NCI-H146 treated with DMSO at 0.1 percent for 48 hours (cell line): ENCODE results near the gene GABRP.
"Not testable (repeated sequence)": the region's sequence is repeated elsewhere in the genome, so short reads cannot be mapped to it uniquely, and the experiment has no call there.

Source experiments
- DNase-seq: peaks from one replicate; lab custom pipeline; 2025; ENCODE audit not compliant: unreplicated experiment; lab: John Stamatoyannopoulos, UW

Gene GABRP

GRCh38 chr5:170783498-170784247 is at the start of gene GABRP:
TSS of gene GABRP (plus strand) at chr5:170783725. CDS start at chr5:170788616, 4,891 bp downstream.
- DNase-seq = no peak

- no peak for DNase-seq
Observed at GRCh38 chr5:170736966-170737365, 46.6 kb upstream of the GABRP start.

GRCh38 chr5:170737591-170737990 is 45.9 kb upstream of the GABRP start:
- DNase-seq = no peak

GRCh38 chr5:170738840-170739239 is 44.7 kb upstream of the GABRP start:
- DNase-seq = no peak

- DNase-seq = no peak
Observed at GRCh38 chr5:170739446-170739845, 44.1 kb upstream of the GABRP start.

- no peak for DNase-seq
Observed at GRCh38 chr5:170740551-170741205, 42.8 kb upstream of the GABRP start.

GRCh38 chr5:170741801-170742200 is 41.7 kb upstream of the GABRP start:
- no peak for DNase-seq

- no peak for DNase-seq
Observed at GRCh38 chr5:170743876-170744212, 39.7 kb upstream of the GABRP start.

GRCh38 chr5:170745481-170746071 is 37.9 kb upstream of the GABRP start:
- no peak for DNase-seq

GRCh38 chr5:170746075-170746960 is 37.2 kb upstream of the GABRP start:
- DNase-seq = no peak

- DNase-seq = no peak
Observed at GRCh38 chr5:170746961-170747340, 36.6 kb upstream of the GABRP start.

GRCh38 chr5:170747357-170747756 is 36.2 kb upstream of the GABRP start:
- no peak for DNase-seq

GRCh38 chr5:170747851-170748250 is 35.7 kb upstream of the GABRP start:
- no peak for DNase-seq

GRCh38 chr5:170748951-170749471 is 34.5 kb upstream of the GABRP start:
- DNase-seq = no peak

GRCh38 chr5:170749911-170750431 is 33.6 kb upstream of the GABRP start:
- DNase-seq = no peak

GRCh38 chr5:170750791-170751190 is 32.7 kb upstream of the GABRP start:
- no peak for DNase-seq

GRCh38 chr5:170751631-170752030 is 31.9 kb upstream of the GABRP start:
- no peak for DNase-seq

GRCh38 chr5:170752257-170753215 is 31.0 kb upstream of the GABRP start:
- DNase-seq = no peak

GRCh38 chr5:170753311-170753710 is 30.2 kb upstream of the GABRP start:
- DNase-seq = no peak

- DNase-seq = not testable (repeated sequence)
Observed at GRCh38 chr5:170754508-170754907, 29.0 kb upstream of the GABRP start.
